Activated CD4-positive, alpha-beta T cell treated with anti-CD3 and anti-CD28 coated beads, Interleukin-2, amount 50 U/mL, for 16 hours (primary cell): ENCODE measurements around the gene STK32B.
"Not testable (repeated sequence)": the region's sequence is repeated elsewhere in the genome, so short reads cannot be mapped to it uniquely, and the experiment has no call there.

ENCODE experiments used
- DNase-seq: peaks from one replicate; pipeline ENCODE4 v3.0.0-alpha.2; 2020

Gene STK32B

GRCh38 chr4:5213087-5213595 lies 161.9 kb downstream of the STK32B start:
- DNase-seq: no peak

GRCh38 chr4:5215321-5215720 lies 164.0 kb downstream of the STK32B start:
- DNase-seq: no peak

- DNase-seq: no peak
Measured at GRCh38 chr4:5217421-5217820, 166.1 kb downstream of the STK32B start.

GRCh38 chr4:5218376-5219069 lies 167.2 kb downstream of the STK32B start:
- no peak for DNase-seq

GRCh38 chr4:5220028-5220427 lies 168.7 kb downstream of the STK32B start:
- DNase-seq: no peak

GRCh38 chr4:5222047-5222446 lies 170.8 kb downstream of the STK32B start:
- no peak for DNase-seq

GRCh38 chr4:5222951-5223350 lies 171.7 kb downstream of the STK32B start:
- DNase-seq: no peak

GRCh38 chr4:5224340-5224739 lies 173.1 kb downstream of the STK32B start:
- DNase-seq: no peak

- no peak for DNase-seq
Measured at GRCh38 chr4:5232549-5232948, 181.3 kb downstream of the STK32B start.

- DNase-seq: no peak
Measured at GRCh38 chr4:5237086-5237660, 185.9 kb downstream of the STK32B start.

GRCh38 chr4:5238173-5238572 lies 186.9 kb downstream of the STK32B start:
- no peak for DNase-seq

GRCh38 chr4:5247061-5247460 lies 195.8 kb downstream of the STK32B start:
- DNase-seq: not testable (repeated sequence)

- DNase-seq: no peak
Measured at GRCh38 chr4:5247735-5248134, 196.5 kb downstream of the STK32B start.

- no peak for DNase-seq
Measured at GRCh38 chr4:5249727-5250126, 198.4 kb downstream of the STK32B start.

- DNase-seq: not testable (repeated sequence)
Measured at GRCh38 chr4:5250536-5250935, 199.3 kb downstream of the STK32B start.

GRCh38 chr4:5256421-5256820 lies 205.1 kb downstream of the STK32B start:
- no peak for DNase-seq

- no peak for DNase-seq
Measured at GRCh38 chr4:5257086-5257485, 205.8 kb downstream of the STK32B start.

GRCh38 chr4:5259471-5259870 lies 208.2 kb downstream of the STK32B start:
- DNase-seq: no peak

- DNase-seq: no peak
Measured at GRCh38 chr4:5260121-5260520, 208.8 kb downstream of the STK32B start.

- DNase-seq: no peak
Measured at GRCh38 chr4:5261866-5262265, 210.6 kb downstream of the STK32B start.

- no peak for DNase-seq
Measured at GRCh38 chr4:5266991-5267390, 215.7 kb downstream of the STK32B start.

GRCh38 chr4:5267408-5267807 lies 216.1 kb downstream of the STK32B start:
- DNase-seq: no peak

- no peak for DNase-seq
Measured at GRCh38 chr4:5276475-5277075, 225.3 kb downstream of the STK32B start.

GRCh38 chr4:5277079-5277478 lies 225.8 kb downstream of the STK32B start:
- DNase-seq: no peak
